Caki2 (cell line): Measurements from ENCODE around the gene CLEC4A. TPM values are rescaled to one million over a fixed set of nuclear protein-coding genes. Genes with fewer than 3 reads are reported as not detected.
"Not testable (repeated sequence)": the region's sequence is repeated elsewhere in the genome, so short reads cannot be mapped to it uniquely, and the experiment has no call there.

Experiments
- DNase-seq: peaks from one replicate; pipeline ENCODE4 v3.0.0-alpha.2; 2015; ENCODE audit warnings: low read depth
- in situ Hi-C: cut with HindIII; loops from 2 replicates; pipeline ENCODE4 v1.10.0; 2016; ENCODE audit warnings: low sequenced_read_pairs, low pct_unique_long_range_greater_than_20kb, mixed read lengths
- total RNA-seq: library from RNA; depleted of rRNA; stranded (reverse); fragments of >200 nt; shearing (Covaris generic); gene quantifications from 2 replicates; pipeline ENCODE4 v1.2.3, GENCODE V29; 2014; ENCODE audit warnings: low replicate concordance; rRNA removed

Gene CLEC4A
- total RNA-seq, 1 experiment from 2014 or later: not detected

- in situ Hi-C loops, DNase-seq: not testable (repeated sequence)
These were observed 64.7 kb downstream of the CLEC4A start for GRCh38 chr12:8188088-8188487.

Other genes starting within 250 kb of the CLEC4A start
- 3.7 and 7.9 TPM in 2 replicates for gene SLC2A3, start 187.4 kb upstream of the CLEC4A start, total RNA-seq
- gene FOXJ2, start 90.9 kb upstream of the CLEC4A start, total RNA-seq: 2.6 and 5.8 TPM in 2 replicates
- not detected in 2 replicates for gene C3AR1, start 57.3 kb upstream of the CLEC4A start, total RNA-seq
- 23.0 and 26.5 TPM in 2 replicates for gene NECAP1, start 41.3 kb upstream of the CLEC4A start, total RNA-seq
- not detected in 2 replicates for gene ZNF705A, start 33.4 kb downstream of the CLEC4A start, total RNA-seq
- gene FAM90A1, start 104.0 kb downstream of the CLEC4A start, total RNA-seq: 1.5 TPM in 1 of 2 replicates, not detected in the other